ENCODE results near the gene ST3GAL4.

DNA sequence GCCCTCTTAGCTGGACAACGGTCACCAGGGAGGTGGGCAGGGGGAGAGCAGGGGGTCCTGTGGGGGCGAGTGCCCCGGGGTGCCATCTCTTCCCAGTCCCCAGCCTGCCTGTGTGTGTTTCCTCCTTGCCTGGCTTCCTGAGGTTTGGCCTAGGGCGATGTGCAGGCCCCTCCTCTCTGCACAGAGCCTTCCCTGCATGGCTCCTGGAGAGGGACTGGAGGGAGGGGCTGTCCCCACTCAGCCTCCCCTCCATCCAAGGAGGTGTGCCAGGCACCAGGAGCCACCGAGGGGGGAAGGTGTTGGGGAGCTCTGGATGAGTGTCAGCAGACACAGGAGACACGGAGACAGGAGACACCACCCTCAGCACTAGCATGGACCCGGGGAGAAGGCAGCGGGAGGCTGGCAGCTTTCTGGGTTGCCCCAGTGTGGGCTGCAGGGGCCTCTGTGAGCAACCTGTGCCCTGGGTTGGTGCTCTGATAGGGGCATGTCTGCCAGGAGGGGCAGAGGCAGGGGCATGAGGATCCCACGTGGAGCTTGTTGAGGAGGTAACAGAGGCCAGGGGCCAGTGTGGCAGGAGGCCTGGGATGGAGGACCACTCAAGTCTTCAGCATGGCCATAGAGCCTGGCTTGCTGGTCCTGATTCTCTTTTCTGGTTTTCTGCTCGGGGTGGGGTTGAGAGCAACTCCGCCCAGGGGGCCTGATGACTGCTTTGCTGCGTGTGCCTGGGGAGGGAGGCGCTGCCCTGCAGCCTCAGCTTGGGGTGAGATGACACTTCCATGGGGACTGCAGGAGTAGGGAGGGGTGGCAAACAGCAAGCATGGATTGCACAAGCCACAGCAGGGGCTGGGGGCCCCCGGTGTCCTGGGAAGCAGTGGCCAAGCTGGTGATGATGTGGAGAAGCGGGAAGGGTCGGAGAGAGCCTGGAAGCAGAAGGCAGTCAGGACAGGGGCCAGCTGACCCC lies 78.8 kb downstream of the ST3GAL4 start:
- TF ChIP-seq, protein P1, sequence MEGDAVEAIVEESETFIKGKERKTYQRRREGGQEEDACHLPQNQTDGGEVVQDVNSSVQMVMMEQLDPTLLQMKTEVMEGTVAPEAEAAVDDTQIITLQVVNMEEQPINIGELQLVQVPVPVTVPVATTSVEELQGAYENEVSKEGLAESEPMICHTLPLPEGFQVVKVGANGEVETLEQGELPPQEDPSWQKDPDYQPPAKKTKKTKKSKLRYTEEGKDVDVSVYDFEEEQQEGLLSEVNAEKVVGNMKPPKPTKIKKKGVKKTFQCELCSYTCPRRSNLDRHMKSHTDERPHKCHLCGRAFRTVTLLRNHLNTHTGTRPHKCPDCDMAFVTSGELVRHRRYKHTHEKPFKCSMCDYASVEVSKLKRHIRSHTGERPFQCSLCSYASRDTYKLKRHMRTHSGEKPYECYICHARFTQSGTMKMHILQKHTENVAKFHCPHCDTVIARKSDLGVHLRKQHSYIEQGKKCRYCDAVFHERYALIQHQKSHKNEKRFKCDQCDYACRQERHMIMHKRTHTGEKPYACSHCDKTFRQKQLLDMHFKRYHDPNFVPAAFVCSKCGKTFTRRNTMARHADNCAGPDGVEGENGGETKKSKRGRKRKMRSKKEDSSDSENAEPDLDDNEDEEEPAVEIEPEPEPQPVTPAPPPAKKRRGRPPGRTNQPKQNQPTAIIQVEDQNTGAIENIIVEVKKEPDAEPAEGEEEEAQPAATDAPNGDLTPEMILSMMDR (conservative IDR thresholded peaks at IDR 0.05) = no peak
- TF ChIP-seq ZFX (IDR thresholded peaks at IDR 0.05) = no peak
